GM15510 (cell line): Measurements from ENCODE around the gene TNNI3K.

Experiments
- POLR2A ChIP-seq: IDR thresholded peaks from 3 replicates; pipeline ENCODE4 v1.6.1; 2011; ENCODE audit warnings: borderline replicate concordance; ENCODE audit not compliant: insufficient read length; ENCODE audit errors: extremely low read depth

The TNNI3K gene

GRCh38 chr1:74235153-74235552, at the start of gene TNNI3K:
Gene TNNI3K (plus strand): TSS chr1:74235387. CDS start chr1:74235452, 65 bp downstream.
- TF ChIP-seq POLR2A, result no peak

GRCh38 chr1:74193908-74194307, 41.3 kb upstream of the TNNI3K start:
- no peak for TF ChIP-seq POLR2A

GRCh38 chr1:74195339-74195738, 39.8 kb upstream of the TNNI3K start:
- TF ChIP-seq POLR2A, result no peak

GRCh38 chr1:74197255-74197654, 37.9 kb upstream of the TNNI3K start:
- TF ChIP-seq POLR2A, result no peak

GRCh38 chr1:74197657-74198552, 37.3 kb upstream of the TNNI3K start, which contains the start of the genes FPGT and LRRIQ3:
Gene FPGT (plus strand): TSS chr1:74198242. CDS start chr1:74198279, 37 bp downstream.
Gene LRRIQ3 (minus strand): TSS chr1:74198176. CDS start chr1:74183684, 14,492 bp downstream.
- TF ChIP-seq POLR2A, result peak; percentile 65

- TF ChIP-seq POLR2A, result no peak
Observed at GRCh38 chr1:74199504-74199903, 35.7 kb upstream of the TNNI3K start.

- no peak for TF ChIP-seq POLR2A
Observed at GRCh38 chr1:74205266-74205665, 29.9 kb upstream of the TNNI3K start.

- no peak for TF ChIP-seq POLR2A
Observed at GRCh38 chr1:74215229-74215628, 20.0 kb upstream of the TNNI3K start.

GRCh38 chr1:74222701-74223100, 12.5 kb upstream of the TNNI3K start:
- TF ChIP-seq POLR2A, result no peak

- no peak for TF ChIP-seq POLR2A
Observed at GRCh38 chr1:74223453-74223852, 11.7 kb upstream of the TNNI3K start.

GRCh38 chr1:74236440-74236839, 1.3 kb downstream of the TNNI3K start:
- TF ChIP-seq POLR2A, result no peak

- no peak for TF ChIP-seq POLR2A
Observed at GRCh38 chr1:74237035-74237434, 1.8 kb downstream of the TNNI3K start.

- no peak for TF ChIP-seq POLR2A
Observed at GRCh38 chr1:74237787-74238186, 2.6 kb downstream of the TNNI3K start.

GRCh38 chr1:74245168-74245772, 10.1 kb downstream of the TNNI3K start:
- no peak for TF ChIP-seq POLR2A

GRCh38 chr1:74246315-74246714, 11.1 kb downstream of the TNNI3K start:
- TF ChIP-seq POLR2A, result no peak
